Measurements from ENCODE around the gene PLXNC1.

Gene PLXNC1

DNA sequence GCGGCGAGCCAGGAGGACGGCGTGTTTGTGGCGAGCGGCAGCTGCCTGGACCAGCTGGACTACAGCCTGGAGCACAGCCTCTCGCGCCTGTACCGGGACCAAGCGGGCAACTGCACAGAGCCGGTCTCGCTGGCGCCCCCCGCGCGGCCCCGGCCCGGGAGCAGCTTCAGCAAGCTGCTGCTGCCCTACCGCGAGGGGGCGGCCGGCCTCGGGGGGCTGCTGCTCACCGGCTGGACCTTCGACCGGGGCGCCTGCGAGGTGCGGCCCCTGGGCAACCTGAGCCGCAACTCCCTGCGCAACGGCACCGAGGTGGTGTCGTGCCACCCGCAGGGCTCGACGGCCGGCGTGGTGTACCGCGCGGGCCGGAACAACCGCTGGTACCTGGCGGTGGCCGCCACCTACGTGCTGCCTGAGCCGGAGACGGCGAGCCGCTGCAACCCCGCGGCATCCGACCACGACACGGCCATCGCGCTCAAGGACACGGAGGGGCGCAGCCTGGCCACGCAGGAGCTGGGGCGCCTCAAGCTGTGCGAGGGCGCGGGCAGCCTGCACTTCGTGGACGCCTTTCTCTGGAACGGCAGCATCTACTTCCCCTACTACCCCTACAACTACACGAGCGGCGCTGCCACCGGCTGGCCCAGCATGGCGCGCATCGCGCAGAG, 873 bp downstream of the PLXNC1 start (continued):
- TF ChIP-seq, protein P1, sequence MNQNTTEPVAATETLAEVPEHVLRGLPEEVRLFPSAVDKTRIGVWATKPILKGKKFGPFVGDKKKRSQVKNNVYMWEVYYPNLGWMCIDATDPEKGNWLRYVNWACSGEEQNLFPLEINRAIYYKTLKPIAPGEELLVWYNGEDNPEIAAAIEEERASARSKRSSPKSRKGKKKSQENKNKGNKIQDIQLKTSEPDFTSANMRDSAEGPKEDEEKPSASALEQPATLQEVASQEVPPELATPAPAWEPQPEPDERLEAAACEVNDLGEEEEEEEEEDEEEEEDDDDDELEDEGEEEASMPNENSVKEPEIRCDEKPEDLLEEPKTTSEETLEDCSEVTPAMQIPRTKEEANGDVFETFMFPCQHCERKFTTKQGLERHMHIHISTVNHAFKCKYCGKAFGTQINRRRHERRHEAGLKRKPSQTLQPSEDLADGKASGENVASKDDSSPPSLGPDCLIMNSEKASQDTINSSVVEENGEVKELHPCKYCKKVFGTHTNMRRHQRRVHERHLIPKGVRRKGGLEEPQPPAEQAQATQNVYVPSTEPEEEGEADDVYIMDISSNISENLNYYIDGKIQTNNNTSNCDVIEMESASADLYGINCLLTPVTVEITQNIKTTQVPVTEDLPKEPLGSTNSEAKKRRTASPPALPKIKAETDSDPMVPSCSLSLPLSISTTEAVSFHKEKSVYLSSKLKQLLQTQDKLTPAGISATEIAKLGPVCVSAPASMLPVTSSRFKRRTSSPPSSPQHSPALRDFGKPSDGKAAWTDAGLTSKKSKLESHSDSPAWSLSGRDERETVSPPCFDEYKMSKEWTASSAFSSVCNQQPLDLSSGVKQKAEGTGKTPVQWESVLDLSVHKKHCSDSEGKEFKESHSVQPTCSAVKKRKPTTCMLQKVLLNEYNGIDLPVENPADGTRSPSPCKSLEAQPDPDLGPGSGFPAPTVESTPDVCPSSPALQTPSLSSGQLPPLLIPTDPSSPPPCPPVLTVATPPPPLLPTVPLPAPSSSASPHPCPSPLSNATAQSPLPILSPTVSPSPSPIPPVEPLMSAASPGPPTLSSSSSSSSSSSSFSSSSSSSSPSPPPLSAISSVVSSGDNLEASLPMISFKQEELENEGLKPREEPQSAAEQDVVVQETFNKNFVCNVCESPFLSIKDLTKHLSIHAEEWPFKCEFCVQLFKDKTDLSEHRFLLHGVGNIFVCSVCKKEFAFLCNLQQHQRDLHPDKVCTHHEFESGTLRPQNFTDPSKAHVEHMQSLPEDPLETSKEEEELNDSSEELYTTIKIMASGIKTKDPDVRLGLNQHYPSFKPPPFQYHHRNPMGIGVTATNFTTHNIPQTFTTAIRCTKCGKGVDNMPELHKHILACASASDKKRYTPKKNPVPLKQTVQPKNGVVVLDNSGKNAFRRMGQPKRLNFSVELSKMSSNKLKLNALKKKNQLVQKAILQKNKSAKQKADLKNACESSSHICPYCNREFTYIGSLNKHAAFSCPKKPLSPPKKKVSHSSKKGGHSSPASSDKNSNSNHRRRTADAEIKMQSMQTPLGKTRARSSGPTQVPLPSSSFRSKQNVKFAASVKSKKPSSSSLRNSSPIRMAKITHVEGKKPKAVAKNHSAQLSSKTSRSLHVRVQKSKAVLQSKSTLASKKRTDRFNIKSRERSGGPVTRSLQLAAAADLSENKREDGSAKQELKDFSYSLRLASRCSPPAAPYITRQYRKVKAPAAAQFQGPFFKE (tag by site-specific recombination; IDR thresholded peaks at IDR 0.05; ENCODE audit: borderline replicate concordance), result 0 out of 2 replicates have a peak, but pooled peaks have one; percentile 74
- no peak for TF ChIP-seq ZNF548 (tag by site-specific recombination; IDR thresholded peaks at IDR 0.05)
- TF ChIP-seq, protein P2, sequence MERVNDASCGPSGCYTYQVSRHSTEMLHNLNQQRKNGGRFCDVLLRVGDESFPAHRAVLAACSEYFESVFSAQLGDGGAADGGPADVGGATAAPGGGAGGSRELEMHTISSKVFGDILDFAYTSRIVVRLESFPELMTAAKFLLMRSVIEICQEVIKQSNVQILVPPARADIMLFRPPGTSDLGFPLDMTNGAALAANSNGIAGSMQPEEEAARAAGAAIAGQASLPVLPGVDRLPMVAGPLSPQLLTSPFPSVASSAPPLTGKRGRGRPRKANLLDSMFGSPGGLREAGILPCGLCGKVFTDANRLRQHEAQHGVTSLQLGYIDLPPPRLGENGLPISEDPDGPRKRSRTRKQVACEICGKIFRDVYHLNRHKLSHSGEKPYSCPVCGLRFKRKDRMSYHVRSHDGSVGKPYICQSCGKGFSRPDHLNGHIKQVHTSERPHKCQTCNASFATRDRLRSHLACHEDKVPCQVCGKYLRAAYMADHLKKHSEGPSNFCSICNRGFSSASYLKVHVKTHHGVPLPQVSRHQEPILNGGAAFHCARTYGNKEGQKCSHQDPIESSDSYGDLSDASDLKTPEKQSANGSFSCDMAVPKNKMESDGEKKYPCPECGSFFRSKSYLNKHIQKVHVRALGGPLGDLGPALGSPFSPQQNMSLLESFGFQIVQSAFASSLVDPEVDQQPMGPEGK (tag by site-specific recombination; IDR thresholded peaks at IDR 0.05), result peak; percentile 7; the same call in 1 of the 2 replicates
- TF ChIP-seq, protein P3, sequence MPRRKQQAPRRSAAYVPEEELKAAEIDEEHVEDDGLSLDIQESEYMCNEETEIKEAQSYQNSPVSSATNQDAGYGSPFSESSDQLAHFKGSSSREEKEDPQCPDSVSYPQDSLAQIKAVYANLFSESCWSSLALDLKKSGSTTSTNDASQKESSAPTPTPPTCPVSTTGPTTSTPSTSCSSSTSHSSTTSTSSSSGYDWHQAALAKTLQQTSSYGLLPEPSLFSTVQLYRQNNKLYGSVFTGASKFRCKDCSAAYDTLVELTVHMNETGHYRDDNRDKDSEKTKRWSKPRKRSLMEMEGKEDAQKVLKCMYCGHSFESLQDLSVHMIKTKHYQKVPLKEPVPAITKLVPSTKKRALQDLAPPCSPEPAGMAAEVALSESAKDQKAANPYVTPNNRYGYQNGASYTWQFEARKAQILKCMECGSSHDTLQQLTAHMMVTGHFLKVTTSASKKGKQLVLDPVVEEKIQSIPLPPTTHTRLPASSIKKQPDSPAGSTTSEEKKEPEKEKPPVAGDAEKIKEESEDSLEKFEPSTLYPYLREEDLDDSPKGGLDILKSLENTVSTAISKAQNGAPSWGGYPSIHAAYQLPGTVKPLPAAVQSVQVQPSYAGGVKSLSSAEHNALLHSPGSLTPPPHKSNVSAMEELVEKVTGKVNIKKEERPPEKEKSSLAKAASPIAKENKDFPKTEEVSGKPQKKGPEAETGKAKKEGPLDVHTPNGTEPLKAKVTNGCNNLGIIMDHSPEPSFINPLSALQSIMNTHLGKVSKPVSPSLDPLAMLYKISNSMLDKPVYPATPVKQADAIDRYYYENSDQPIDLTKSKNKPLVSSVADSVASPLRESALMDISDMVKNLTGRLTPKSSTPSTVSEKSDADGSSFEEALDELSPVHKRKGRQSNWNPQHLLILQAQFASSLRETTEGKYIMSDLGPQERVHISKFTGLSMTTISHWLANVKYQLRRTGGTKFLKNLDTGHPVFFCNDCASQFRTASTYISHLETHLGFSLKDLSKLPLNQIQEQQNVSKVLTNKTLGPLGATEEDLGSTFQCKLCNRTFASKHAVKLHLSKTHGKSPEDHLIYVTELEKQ (tag by site-specific recombination; IDR thresholded peaks at IDR 0.05; ENCODE audit: borderline replicate concordance), result no peak
- TF ChIP-seq, protein P4, sequence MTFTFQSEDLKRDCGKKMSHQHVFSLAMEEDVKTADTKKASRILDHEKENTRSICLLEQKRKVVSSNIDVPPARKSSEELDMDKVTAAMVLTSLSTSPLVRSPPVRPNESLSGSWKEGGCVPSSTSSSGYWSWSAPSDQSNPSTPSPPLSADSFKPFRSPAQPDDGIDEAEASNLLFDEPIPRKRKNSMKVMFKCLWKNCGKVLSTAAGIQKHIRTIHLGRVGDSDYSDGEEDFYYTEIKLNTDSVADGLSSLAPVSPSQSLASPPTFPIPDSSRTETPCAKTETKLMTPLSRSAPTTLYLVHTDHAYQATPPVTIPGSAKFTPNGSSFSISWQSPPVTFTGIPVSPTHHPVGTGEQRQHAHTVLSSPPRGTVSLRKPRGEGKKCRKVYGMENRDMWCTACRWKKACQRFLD (tag by site-specific recombination; IDR thresholded peaks at IDR 0.05), result no peak
- no peak for TF ChIP-seq KLF7 (tag by site-specific recombination; IDR thresholded peaks at IDR 0.05; ENCODE audit: borderline replicate concordance)
- TF ChIP-seq, protein P5, sequence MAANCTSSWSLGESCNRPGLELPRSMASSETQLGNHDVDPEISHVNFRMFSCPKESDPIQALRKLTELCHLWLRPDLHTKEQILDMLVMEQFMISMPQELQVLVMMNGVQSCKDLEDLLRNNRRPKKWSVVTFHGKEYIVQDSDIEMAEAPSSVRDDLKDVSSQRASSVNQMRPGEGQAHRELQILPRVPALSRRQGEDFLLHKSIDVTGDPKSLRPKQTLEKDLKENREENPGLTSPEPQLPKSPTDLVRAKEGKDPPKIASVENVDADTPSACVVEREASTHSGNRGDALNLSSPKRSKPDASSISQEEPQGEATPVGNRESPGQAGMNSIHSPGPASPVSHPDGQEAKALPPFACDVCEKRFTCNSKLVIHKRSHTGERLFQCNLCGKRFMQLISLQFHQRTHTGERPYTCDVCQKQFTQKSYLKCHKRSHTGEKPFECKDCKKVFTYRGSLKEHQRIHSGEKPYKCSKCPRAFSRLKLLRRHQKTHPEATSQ (tag by site-specific recombination; IDR thresholded peaks at IDR 0.05), result 0 out of 2 replicates have a peak, but pooled peaks have one; percentile 23
- no peak for TF ChIP-seq KLF1 (tag by site-specific recombination; IDR thresholded peaks at IDR 0.05)
- no peak for TF ChIP-seq WT1 (tag by site-specific recombination; IDR thresholded peaks at IDR 0.05)
- no peak for TF ChIP-seq EGR2 (tag by site-specific recombination; IDR thresholded peaks at IDR 0.05; ENCODE audit: low read depth)
- no peak for TF ChIP-seq ZNF48 (tag by site-specific recombination; IDR thresholded peaks at IDR 0.05)
- no peak; the same call in 1 of the 2 replicates for TF ChIP-seq ZNF626 (tag by site-specific recombination; IDR thresholded peaks at IDR 0.05)
- TF ChIP-seq ZNF202 (tag by site-specific recombination; IDR thresholded peaks at IDR 0.05; ENCODE audit: borderline replicate concordance), result no peak
- TF ChIP-seq ZBTB20 (tag by site-specific recombination; IDR thresholded peaks at IDR 0.05), result peak; percentile 91
- TF ChIP-seq ZNF623 (tag by site-specific recombination; IDR thresholded peaks at IDR 0.05), result no peak
- TF ChIP-seq SALL2 (tag by site-specific recombination; IDR thresholded peaks at IDR 0.05; ENCODE audit: borderline replicate concordance), result no peak
- no peak for TF ChIP-seq ZNF707 (tag by site-specific recombination; IDR thresholded peaks at IDR 0.05)
- TF ChIP-seq ZNF366 (tag by site-specific recombination; conservative IDR thresholded peaks at IDR 0.05), result no peak
- no peak for TF ChIP-seq SCRT1 (tag by site-specific recombination; IDR thresholded peaks at IDR 0.05; ENCODE audit: borderline replicate concordance)
- no peak; the same call in 1 of the 2 replicates for TF ChIP-seq ZFHX2 (tag by site-specific recombination; conservative IDR thresholded peaks at IDR 0.05)
- no peak for TF ChIP-seq ZNF274 (IDR thresholded peaks at IDR 0.05; ENCODE audit: low read length)
- TF ChIP-seq ZNF274 (tag by site-specific recombination; IDR thresholded peaks at IDR 0.05; ENCODE audit: borderline replicate concordance), result no peak
- TF ChIP-seq, protein P6, sequence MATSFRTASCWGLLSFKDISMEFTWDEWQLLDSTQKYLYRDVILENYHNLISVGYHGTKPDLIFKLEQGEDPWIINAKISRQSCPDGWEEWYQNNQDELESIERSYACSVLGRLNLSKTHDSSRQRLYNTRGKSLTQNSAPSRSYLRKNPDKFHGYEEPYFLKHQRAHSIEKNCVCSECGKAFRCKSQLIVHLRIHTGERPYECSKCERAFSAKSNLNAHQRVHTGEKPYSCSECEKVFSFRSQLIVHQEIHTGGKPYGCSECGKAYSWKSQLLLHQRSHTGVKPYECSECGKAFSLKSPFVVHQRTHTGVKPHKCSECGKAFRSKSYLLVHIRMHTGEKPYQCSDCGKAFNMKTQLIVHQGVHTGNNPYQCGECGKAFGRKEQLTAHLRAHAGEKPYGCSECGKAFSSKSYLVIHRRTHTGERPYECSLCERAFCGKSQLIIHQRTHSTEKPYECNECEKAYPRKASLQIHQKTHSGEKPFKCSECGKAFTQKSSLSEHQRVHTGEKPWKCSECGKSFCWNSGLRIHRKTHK (tag by site-specific recombination; IDR thresholded peaks at IDR 0.05), result no peak
- TF ChIP-seq ZFP69B (tag by site-specific recombination; IDR thresholded peaks at IDR 0.05), result no peak

All from HEK293 (cell line).